PC-9 (cell line): ENCODE results near the gene TYK2. TPM values are rescaled to one million over a fixed set of nuclear protein-coding genes. Genes with fewer than 3 reads are reported as not detected.
A peak's percentile ranks its signal among the peaks of the same experiment; 100 is the strongest.
"Not testable (repeated sequence)": the region's sequence is repeated elsewhere in the genome, so short reads cannot be mapped to it uniquely, and the experiment has no call there.

Experiments used
- BruUV-seq: library from RNA; stranded (reverse); fragments of 400-500 nt; replicated peaks from 2 replicates; lab custom pipeline; 2021; lab: Mats Ljungman, UMichigan
- CTCF ChIA-PET: fragments of 300-600 bp; sonication (Branson Sonifier 250); formaldehyde crosslinking; loops from one replicate; lab custom pipeline; 2022; ENCODE audit warnings: antibody characterized with exemption; lab: Charles Lee
- POLR2A ChIA-PET: fragments of 300-600 bp; sonication (Branson Sonifier 250); formaldehyde crosslinking; loops from one replicate; lab custom pipeline; 2022; ENCODE audit warnings: antibody characterized with exemption; ENCODE audit not compliant: unreplicated experiment; lab: Charles Lee
- DNase-seq, 2 experiments: peaks; one replicate each; pipeline versions ENCODE4 v3.0.0 to v3.0.0-alpha.2; 2015 to 2022; ENCODE audit warnings: mixed read lengths in 1 of 2
- H2AFZ ChIP-seq: fragments of 200-600 bp; sonication (generic); 2 replicates; pipeline ENCODE4 v1.8.1; 2017; ENCODE audit warnings: antibody characterized with exemption
- H3F3A ChIP-seq: fragments of 200-600 bp; sonication (generic); 2 replicates; pipeline ENCODE4 v1.8.1; 2017; ENCODE audit warnings: antibody characterized with exemption, mild to moderate bottlenecking, low read depth; ENCODE audit not compliant: insufficient read depth
- H3K27ac ChIP-seq: fragments of 200-600 bp; sonication (generic); 2 replicates; pipeline ENCODE4 v1.6.1; 2016; ENCODE audit warnings: mixed run types
- H3K27me3 ChIP-seq: fragments of 200-600 bp; sonication (generic); 2 replicates; pipeline ENCODE4 v1.6.1; 2016; ENCODE audit warnings: low read depth, mixed run types; ENCODE audit not compliant: insufficient read depth
- H3K36me3 ChIP-seq: fragments of 200-600 bp; sonication (generic); 2 replicates; pipeline ENCODE4 v1.6.1; 2016; ENCODE audit warnings: low read depth, mixed run types
- H3K4me1 ChIP-seq: fragments of 200-600 bp; sonication (generic); replicated peaks from 2 replicates; pipeline ENCODE4 v1.6.1; 2016; ENCODE audit warnings: mixed run types; ENCODE audit not compliant: insufficient read depth
- H3K4me2 ChIP-seq: fragments of 200-600 bp; sonication (generic); 2 replicates; pipeline ENCODE4 v1.6.1; 2017; ENCODE audit warnings: mixed run types
- H3K4me3 ChIP-seq: fragments of 200-600 bp; sonication (generic); 2 replicates; pipeline ENCODE4 v1.6.1; 2016; ENCODE audit warnings: mixed run types
- H3K79me2 ChIP-seq: fragments of 200-600 bp; sonication (generic); 2 replicates; pipeline ENCODE4 v1.6.1; 2017; ENCODE audit warnings: low read depth, mixed run types
- H3K9me2 ChIP-seq: fragments of 200-600 bp; sonication (generic); 2 replicates; pipeline ENCODE4 v1.8.1; 2017; ENCODE audit warnings: mild to moderate bottlenecking; ENCODE audit not compliant: insufficient read depth
- H3K9me3 ChIP-seq: fragments of 200-600 bp; sonication (generic); 2 replicates; pipeline ENCODE4 v1.8.1; 2016; ENCODE audit warnings: low read depth; ENCODE audit not compliant: insufficient read depth
- H4K20me1 ChIP-seq: fragments of 200-600 bp; sonication (generic); 2 replicates; pipeline ENCODE4 v1.8.1; 2017; ENCODE audit not compliant: insufficient read depth
- CTCF ChIP-seq: fragments of 200-600 bp; sonication (generic); conservative IDR thresholded peaks from 2 replicates; pipeline ENCODE4 v1.6.1; 2017; ENCODE audit warnings: mixed run types, antibody characterized with exemption, mild to moderate bottlenecking, moderate library complexity
- EZH2 ChIP-seq: fragments of 200-600 bp; sonication (generic); IDR thresholded peaks from 2 replicates; pipeline ENCODE4 v1.8.0; 2017; ENCODE audit warnings: antibody characterized with exemption, low read depth
- intact Hi-C: fragments of 100-400 bp; cut with micrococcal nuclease; formaldehyde crosslinking; loops from one replicate; pipeline ENCODE4 v1.10.0; 2022; ENCODE audit not compliant: unreplicated experiment
- total RNA-seq: library from RNA; stranded (reverse); gene quantifications from 2 replicates; pipeline ENCODE4 v1.2.3, GENCODE V29; 2021

The TYK2 gene
- total RNA-seq, 1 experiment from 2014 or later = 102 TPM

GRCh38 chr19:10416083-10416379, 35.7 kb upstream of the TYK2 start:
- CTCF ChIA-PET = interaction anchor here (0.6 to 1.2 kb wide), 5 partner anchors 10 to 285 kb away, joined by 3 to 6 read pairs (median 4); partner anchors contain the start of genes CDC37, ICAM5 and QTRT1
- Histone ChIP-seq H3K4me3 (peak overlapping the region; percentile 66), H3K36me3 (no peaks in the 10 kb centered on the region), H3F3A (peaks cover 41% of the 10 kb centered on the region), H3K27ac (no peak overlapping the region), H3K4me2 (peak overlapping the region; percentile 88), H3K9me2 (no peaks in the 10 kb centered on the region), H2AFZ (peak overlapping the region; percentile 90), H3K4me1 (peaks cover 13% of the 10 kb centered on the region; the same call in 1 of the 2 replicates), H3K9me3 (0 out of 2 replicates have a peak, but pooled peaks cover 3% of the 10 kb centered on the region), H3K79me2 (no peaks in the 10 kb centered on the region), H3K27me3 (peaks cover 39% of the 10 kb centered on the region), H4K20me1 (no peaks in the 10 kb centered on the region)
- TF ChIP-seq CTCF (no peak), EZH2 (no peak)
- POLR2A ChIA-PET = interaction anchor here (0.7 kb wide), 1 partner anchor 16 kb away, joined by 4 read pairs; no protein-coding TSS in a partner anchor
- no peak for DNase-seq
- TSS peak; percentile 23 for BruUV-seq
- intact Hi-C loops = loop anchor here (5.0 kb wide), 2 partner anchors 281 to 301 kb away; partner anchors contain the start of gene DNM2

- Histone ChIP-seq H3K27me3 (peaks cover 27% of the 10 kb centered on the region; the same call in 1 of the 2 replicates), H2AFZ (no peak overlapping the region), H3K9me3 (0 out of 2 replicates have a peak, but pooled peaks cover 3% of the 10 kb centered on the region), H4K20me1 (no peaks in the 10 kb centered on the region), H3K27ac (no peak overlapping the region), H3K79me2 (no peaks in the 10 kb centered on the region), H3K4me2 (no peak overlapping the region), H3K9me2 (no peaks in the 10 kb centered on the region), H3K4me3 (no peak overlapping the region), H3K4me1 (peaks cover 5% of the 10 kb centered on the region; the same call in 1 of the 2 replicates), H3K36me3 (no peaks in the 10 kb centered on the region), H3F3A (peaks cover 20% of the 10 kb centered on the region; the same call in 1 of the 2 replicates)
- intact Hi-C loops = no loop called here
- CTCF ChIA-PET = interaction anchor here (0.6 to 0.7 kb wide), 5 partner anchors 11 to 287 kb away, joined by 4 to 11 read pairs (median 6); no protein-coding TSS in a partner anchor
- BruUV-seq = no TSS peak
- DNase-seq = no peak
- POLR2A ChIA-PET = no interaction called here
- TF ChIP-seq CTCF (no peak), EZH2 (no peak)
These were observed 32.0 kb upstream of the TYK2 start for GRCh38 chr19:10412257-10412977.

GRCh38 chr19:10411224-10411623, 30.9 kb upstream of the TYK2 start:
- CTCF ChIA-PET, intact Hi-C loops: not testable (repeated sequence)
- POLR2A ChIA-PET = interaction anchor here (0.7 kb wide), 1 partner anchor 392 kb away, joined by 3 read pairs; no protein-coding TSS in a partner anchor

More at GRCh38 chr19:10411224-10411623, 30.9 kb upstream of the TYK2 start:
- H3K9me3 ChIP-seq, H3K4me3 ChIP-seq, H3K4me2 ChIP-seq, H3K27ac ChIP-seq, BruUV-seq, H2AFZ ChIP-seq, H3K9me2 ChIP-seq, H3K79me2 ChIP-seq, H4K20me1 ChIP-seq, DNase-seq, H3K4me1 ChIP-seq, H3K36me3 ChIP-seq: not testable (repeated sequence)
- Histone ChIP-seq H3K27me3 (peaks cover 26% of the 10 kb centered on the region; the same call in 1 of the 2 replicates), H3F3A (peaks cover 21% of the 10 kb centered on the region; the same call in 1 of the 2 replicates)
